ENCODE data around the gene DKK2. TPM values are rescaled to one million over a fixed set of nuclear protein-coding genes. Genes with fewer than 3 reads are reported as not detected.

The DKK2 gene
- total and polyA plus RNA-seq, 9 of the 15 experiments (the other 6 are each of a cell fraction or from before 2014, with no cell fraction given): not detected

DNA sequence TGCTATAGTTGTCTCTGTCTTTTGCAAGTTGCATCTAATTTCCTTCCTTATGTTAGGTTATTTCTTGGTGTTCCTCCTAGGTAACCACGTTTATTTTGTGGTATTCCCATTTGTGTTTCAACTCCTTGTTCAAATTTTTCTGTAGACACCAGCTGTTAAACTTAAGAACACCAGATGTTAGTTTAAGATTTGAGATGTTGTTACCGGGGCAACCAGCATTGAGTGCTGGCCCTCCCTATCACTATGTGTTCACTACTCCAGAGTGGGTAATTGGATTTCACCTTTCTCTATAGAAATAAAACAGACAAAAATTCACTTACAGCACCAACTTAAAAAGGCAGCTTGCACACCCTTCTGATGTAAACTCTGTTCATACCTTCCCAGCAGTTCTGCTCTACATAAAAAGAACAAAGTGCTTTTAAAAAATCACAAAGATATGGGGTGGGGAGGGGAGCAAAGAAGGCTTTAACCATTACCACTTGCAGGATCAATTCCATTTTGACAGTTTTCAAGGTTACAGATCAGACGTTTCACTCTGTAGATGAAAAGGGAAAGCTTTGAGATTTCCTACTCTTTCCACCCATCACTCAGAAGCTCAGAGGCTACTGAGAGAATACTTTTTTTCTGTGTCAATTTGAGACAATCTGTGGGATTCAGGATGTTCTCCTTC lies 82.9 kb downstream of the DKK2 start:
- ChIA-PET CTCF (ENCODE audit: low intra/inter-chr PET ratio) (no interaction called here), POLR2A (no interaction called here)
- Histone ChIP-seq H3K4me2 (ENCODE audit: insufficient read depth, low read length) (no peak overlapping the region), H3K36me3 (ENCODE audit: control insufficient read depth, insufficient read depth, low read length) (no peaks in the 10 kb centered on the region), H3K4me1 (replicated peaks in 1 of 2; ENCODE audit: control insufficient read depth in 2 of 2, insufficient read depth in 2 of 2, low read length in 2 of 2) (no peaks in the 10 kb centered on the region), H3K4me3 (no peak overlapping the region), H4K20me1 (replicated peaks; ENCODE audit: control insufficient read depth, insufficient read depth, low read length) (no peaks in the 10 kb centered on the region), H3K79me2 (ENCODE audit: control insufficient read depth, insufficient read depth, low read length) (no peaks in the 10 kb centered on the region), H3K27ac (ENCODE audit: extremely low read depth, low read depth, low read length) (no peak overlapping the region), H3K9ac (ENCODE audit: insufficient read depth in 1 of 2, low read depth in 2 of 2, low read length in 2 of 2) (no peak overlapping the region), H3K9me3 (replicated peaks; ENCODE audit: control insufficient read depth, insufficient read depth, low read depth, low read length) (no peaks in the 10 kb centered on the region), H2AFZ (ENCODE audit: low read depth, low read length) (no peak overlapping the region), H3K9me1 (ENCODE audit: control insufficient read depth, insufficient read depth, low read length) (no peaks in the 10 kb centered on the region), H3K27me3 (ENCODE audit: control insufficient read depth in 2 of 2, insufficient read depth in 2 of 2, low read length in 2 of 2) (no peaks in the 10 kb centered on the region)
- BruUV-seq (replicated peaks): no TSS peak
- in situ Hi-C loops (cut with MboI) (no loop called here), intact Hi-C loops (cut with micrococcal nuclease) (no loop called here)
- WGBS (ENCODE audit: insufficient coverage, low coverage, missing lambda C conversion rate): 0% methylated on average over 3 of the region's 3 CpGs
- no peak for FAIRE-seq
- no peak for ATAC-seq
- no peak for TF ChIP-seq ZNF354B (CRISPR knock-in tag; IDR thresholded peaks at IDR 0.05)
- no peak for TF ChIP-seq ZNF644 (tag; IDR thresholded peaks at IDR 0.05; ENCODE audit: low read depth)
- no peak for DNase-seq (ENCODE audit: extremely low read depth in 1 of 4, low spot score in 3 of 4)

DNA sequence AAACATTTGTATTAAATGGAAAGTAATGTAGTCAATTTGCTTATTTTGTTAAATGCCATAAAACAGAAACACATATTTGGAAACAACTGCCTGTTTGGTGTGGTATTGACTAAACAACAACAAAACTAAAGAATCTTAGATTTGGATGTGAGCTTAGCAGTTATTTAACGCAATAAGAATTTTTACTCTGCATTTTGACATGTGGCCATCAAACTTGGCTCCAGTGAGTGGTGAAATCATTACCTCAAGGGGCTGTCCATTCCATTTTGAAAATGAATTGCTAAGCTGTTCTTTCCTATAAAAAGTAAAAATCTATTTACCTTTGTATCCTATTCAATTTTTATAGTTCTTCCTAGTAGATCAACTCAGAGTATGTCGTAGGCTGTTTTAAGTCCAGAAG lies 84.2 kb downstream of the DKK2 start:
- no peaks in the 10 kb centered on the region for H3K27me3 ChIP-seq (ENCODE audit: control insufficient read depth in 2 of 2, insufficient read depth in 2 of 2, low read length in 2 of 2)
- CTCF ChIA-PET (ENCODE audit: low intra/inter-chr PET ratio): no interaction called here
- no peak for TF ChIP-seq SETDB1 (IDR thresholded peaks at IDR 0.05; ENCODE audit: low read length)
- no peak for TF ChIP-seq XRCC5 (IDR thresholded peaks at IDR 0.05; ENCODE audit: low read depth, low read length)
- no peak for TF ChIP-seq TCF7L2 (IDR thresholded peaks at IDR 0.05; ENCODE audit: low read depth, low read length)
- TF ChIP-seq, protein P1, sequence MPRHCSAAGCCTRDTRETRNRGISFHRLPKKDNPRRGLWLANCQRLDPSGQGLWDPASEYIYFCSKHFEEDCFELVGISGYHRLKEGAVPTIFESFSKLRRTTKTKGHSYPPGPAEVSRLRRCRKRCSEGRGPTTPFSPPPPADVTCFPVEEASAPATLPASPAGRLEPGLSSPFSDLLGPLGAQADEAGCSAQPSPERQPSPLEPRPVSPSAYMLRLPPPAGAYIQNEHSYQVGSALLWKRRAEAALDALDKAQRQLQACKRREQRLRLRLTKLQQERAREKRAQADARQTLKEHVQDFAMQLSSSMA (CRISPR knock-in tag; IDR thresholded peaks at IDR 0.05): no peak
- TF ChIP-seq ARID2 (IDR thresholded peaks at IDR 0.05): no peak
- TF ChIP-seq, protein P2, sequence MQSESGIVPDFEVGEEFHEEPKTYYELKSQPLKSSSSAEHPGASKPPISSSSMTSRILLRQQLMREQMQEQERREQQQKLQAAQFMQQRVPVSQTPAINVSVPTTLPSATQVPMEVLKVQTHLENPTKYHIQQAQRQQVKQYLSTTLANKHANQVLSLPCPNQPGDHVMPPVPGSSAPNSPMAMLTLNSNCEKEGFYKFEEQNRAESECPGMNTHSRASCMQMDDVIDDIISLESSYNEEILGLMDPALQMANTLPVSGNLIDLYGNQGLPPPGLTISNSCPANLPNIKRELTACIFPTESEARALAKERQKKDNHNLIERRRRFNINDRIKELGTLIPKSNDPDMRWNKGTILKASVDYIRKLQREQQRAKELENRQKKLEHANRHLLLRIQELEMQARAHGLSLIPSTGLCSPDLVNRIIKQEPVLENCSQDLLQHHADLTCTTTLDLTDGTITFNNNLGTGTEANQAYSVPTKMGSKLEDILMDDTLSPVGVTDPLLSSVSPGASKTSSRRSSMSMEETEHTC (IDR thresholded peaks at IDR 0.05): no peak
- POLR2A ChIA-PET: no interaction called here
- no peaks in the 10 kb centered on the region for H3K79me2 ChIP-seq (ENCODE audit: control insufficient read depth, insufficient read depth, low read length)
- no peak overlapping the region for H3K4me2 ChIP-seq (ENCODE audit: insufficient read depth, low read length)
- H3K4me3 ChIP-seq: no peak overlapping the region
- no peaks in the 10 kb centered on the region for H4K20me1 ChIP-seq (replicated peaks; ENCODE audit: control insufficient read depth, insufficient read depth, low read length)
- in situ Hi-C loops (cut with MboI): no loop called here
- no peaks in the 10 kb centered on the region for H3K9me3 ChIP-seq (replicated peaks; ENCODE audit: control insufficient read depth, insufficient read depth, low read depth, low read length)
- H3K27ac ChIP-seq (ENCODE audit: extremely low read depth, low read depth, low read length): no peak overlapping the region
- intact Hi-C loops (cut with micrococcal nuclease): no loop called here
- BruUV-seq (replicated peaks): no TSS peak
- FAIRE-seq (no peak), DNase-seq (ENCODE audit: extremely low read depth in 1 of 4, low spot score in 3 of 4) (no peak), ATAC-seq (no peak)
- no peaks in the 10 kb centered on the region for H3K9me1 ChIP-seq (ENCODE audit: control insufficient read depth, insufficient read depth, low read length)
- H3K4me1 ChIP-seq (replicated peaks in 1 of 2; ENCODE audit: control insufficient read depth in 2 of 2, insufficient read depth in 2 of 2, low read length in 2 of 2): no peaks in the 10 kb centered on the region
- no peaks in the 10 kb centered on the region for H3K36me3 ChIP-seq (ENCODE audit: control insufficient read depth, insufficient read depth, low read length)
- H2AFZ ChIP-seq (ENCODE audit: low read depth, low read length): no peak overlapping the region
- 0% methylated on average over 2 of the region's 2 CpGs for WGBS (ENCODE audit: insufficient coverage, low coverage, missing lambda C conversion rate)
- H3K9ac ChIP-seq (ENCODE audit: insufficient read depth in 1 of 2, low read depth in 2 of 2, low read length in 2 of 2): no peak overlapping the region
